Activated B cell treated with CpG ODN at 0.5 μM for 24 hours (primary cell): ENCODE measurements around the gene ZIC2. TPM values are rescaled to one million over a fixed set of nuclear protein-coding genes. Genes with fewer than 3 reads are reported as not detected.
"Not testable (repeated sequence)": the region's sequence is repeated elsewhere in the genome, so short reads cannot be mapped to it uniquely, and the experiment has no call there.

ENCODE experiments used
- ATAC-seq: fragments of 200-7000 bp; cut with Tn5 transposase; one replicate; pipeline ENCODE4 v1.10.0; 2021; ENCODE audit warnings: low read depth, mild to moderate bottlenecking, moderate library complexity
- CTCF ChIA-PET: fragments of 350-600 bp; sonication (Branson Sonifier 250); formaldehyde crosslinking; loops from one replicate; lab custom pipeline; 2021; ENCODE audit warnings: antibody characterized with exemption; lab: Charles Lee
- POLR2A ChIA-PET: fragments of 350-600 bp; sonication (Branson Sonifier 250); formaldehyde crosslinking; loops from one replicate; lab custom pipeline; 2021; ENCODE audit warnings: antibody characterized with exemption; lab: Charles Lee
- DNase-seq: peaks from one replicate; pipeline ENCODE4 v3.0.0; 2022
- H3K27ac Mint-ChIP-seq: one replicate; pipeline ENCODE4 v1.8.0; 2020; ENCODE audit warnings: mixed read lengths
- H3K27me3 Mint-ChIP-seq: one replicate; pipeline ENCODE4 v1.8.0; 2021; ENCODE audit warnings: mixed read lengths
- H3K36me3 Mint-ChIP-seq: one replicate; pipeline ENCODE4 v1.8.0; 2021; ENCODE audit warnings: low read depth, mixed read lengths
- H3K4me1 Mint-ChIP-seq: one replicate; pipeline ENCODE4 v1.8.0; 2021; ENCODE audit warnings: mixed read lengths
- H3K4me3 Mint-ChIP-seq: one replicate; pipeline ENCODE4 v1.8.0; 2020; ENCODE audit warnings: mild to moderate bottlenecking, mixed read lengths
- H3K9me3 Mint-ChIP-seq: one replicate; pipeline ENCODE4 v1.8.0; 2020; ENCODE audit warnings: mixed read lengths
- CTCF ChIP-seq: fragments of 200-600 bp; IDR thresholded peaks from one replicate; pipeline ENCODE4 v1.8.0; 2022; ENCODE audit warnings: antibody characterized with exemption, mild to moderate bottlenecking
- intact Hi-C: fragments of 100-400 bp; cut with micrococcal nuclease; formaldehyde crosslinking; loops from one replicate; pipeline ENCODE4 v1.15.1; 2024
- total RNA-seq: library from RNA; stranded (reverse); gene quantifications from 2 replicates; pipeline ENCODE4 v1.2.3, GENCODE V29; 2022

Gene ZIC2
- total RNA-seq, 1 donor from 2014 or later, result not detected

- Mint-ChIP-seq H3K36me3 (no peaks in the 10 kb centered on the region), H3K27ac (no peak overlapping the region), H3K4me3 (no peak overlapping the region), H3K27me3 (no peaks in the 10 kb centered on the region), H3K9me3 (no peaks in the 10 kb centered on the region), H3K4me1 (no peaks in the 10 kb centered on the region)
- DNase-seq (no peak), ATAC-seq (no peak)
- POLR2A ChIA-PET, result no interaction called here
- no peak for TF ChIP-seq CTCF
- intact Hi-C loops, result no loop called here
- CTCF ChIA-PET, result no interaction called here
These were observed 48.3 kb downstream of the ZIC2 start for GRCh38 chr13:100029933-100030332.

GRCh38 chr13:100032642-100033041 is 51.1 kb downstream of the ZIC2 start:
- H3K27ac Mint-ChIP-seq, DNase-seq, POLR2A ChIA-PET, ATAC-seq, intact Hi-C loops, H3K4me1 Mint-ChIP-seq, H3K9me3 Mint-ChIP-seq, H3K27me3 Mint-ChIP-seq, H3K36me3 Mint-ChIP-seq, CTCF ChIA-PET, H3K4me3 Mint-ChIP-seq: not testable (repeated sequence)

GRCh38 chr13:100035936-100036335 is 54.4 kb downstream of the ZIC2 start:
- ChIA-PET POLR2A (no interaction called here), CTCF (no interaction called here)
- Mint-ChIP-seq H3K36me3 (no peaks in the 10 kb centered on the region), H3K27ac (no peak overlapping the region), H3K4me3 (no peak overlapping the region), H3K9me3 (no peaks in the 10 kb centered on the region), H3K27me3 (peaks cover 2% of the 10 kb centered on the region), H3K4me1 (no peaks in the 10 kb centered on the region)
- intact Hi-C loops, result no loop called here
- no peak for TF ChIP-seq CTCF
- ATAC-seq (no peak), DNase-seq (no peak)

Other genes starting within 250 kb of the ZIC2 start
- gene ZIC5, start 10.0 kb upstream of the ZIC2 start, total RNA-seq, result not detected in 2 replicates
- gene PCCA, start 107.3 kb downstream of the ZIC2 start, total RNA-seq, result 11.4 and 15.3 TPM in 2 replicates